ENCODE results near the gene FN3K. TPM values are rescaled to one million over a fixed set of nuclear protein-coding genes. Genes with fewer than 3 reads are reported as not detected.

The FN3K gene
- 10 to 100 TPM in 1 of 8 experiments, 1 to 10 TPM in 7; 1.0 to 11.3 (median 4.9) TPM for total RNA-seq

DNA sequence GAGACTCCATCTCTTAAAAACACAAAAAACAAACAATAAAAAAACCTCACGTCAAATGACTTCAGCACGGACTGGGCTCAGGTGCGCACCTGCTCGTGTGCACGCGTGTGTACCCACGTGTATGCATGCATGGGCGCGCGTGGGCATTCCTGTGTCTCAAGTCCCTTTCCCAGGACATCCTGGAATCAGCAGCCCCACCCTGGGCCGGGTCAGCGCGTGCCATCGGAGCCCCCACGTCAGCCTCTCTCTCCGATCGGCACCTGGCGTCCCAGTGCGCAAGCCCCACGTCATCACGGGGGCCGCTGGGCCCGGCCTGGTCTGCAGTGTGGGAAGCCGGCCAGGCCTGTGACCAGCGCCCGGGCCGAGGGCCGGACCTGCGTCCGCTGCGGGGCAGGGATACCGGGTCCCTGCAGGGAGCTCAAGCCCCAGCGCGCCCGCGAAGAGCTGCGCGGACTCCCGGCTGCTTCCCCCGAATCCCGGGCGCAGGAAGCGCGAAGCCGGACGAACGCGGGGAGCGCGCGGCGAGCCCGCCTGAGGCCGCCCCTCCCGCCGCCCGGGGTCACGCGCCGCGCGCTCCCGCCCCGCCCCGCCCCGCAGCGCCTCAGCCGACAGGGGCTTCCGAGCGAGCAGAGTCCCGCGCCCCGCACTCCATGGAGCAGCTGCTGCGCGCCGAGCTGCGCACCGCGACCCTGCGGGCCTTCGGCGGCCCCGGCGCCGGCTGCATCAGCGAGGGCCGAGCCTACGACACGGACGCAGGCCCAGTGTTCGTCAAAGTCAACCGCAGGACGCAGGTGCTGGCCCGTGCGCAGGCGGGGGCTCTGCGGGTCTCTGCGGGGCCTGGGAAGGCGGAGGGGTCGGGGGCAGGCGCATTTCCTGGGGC is at the start of gene FN3K:
Gene FN3K (plus strand): TSS at position 629 of the 880 bp plus-strand sequence. CDS start 22 bp downstream, at position 651.
- peak; percentile 74 to 91 (median 89) for ATAC-seq (replicated peaks in 6 of 8)
- H3K4me1 ChIP-seq (replicated peaks in 1 of 2), result peaks cover 6 to 9% of the 10 kb centered on the region in 2 donors
- H3K27ac ChIP-seq, result peak within 1 kb of the TSS; percentile 80 to 89
- 0 to 70% (median 9%) methylated on average over 2 to 7 of the region's 101 CpGs; no CpG with 5 or more reads in 7 of the 10 experiments for WGBS, 10 experiments
- in situ Hi-C loops (cut with MboI; ENCODE audit: low pct_unique_long_range_greater_than_20kb in 2 of 9, low sequenced_read_pairs in 9 of 9, unreplicated experiment in 9 of 9), result no loop called here
- H3K4me3 ChIP-seq, result peak within 1 kb of the TSS; percentile 44 to 74 (median 58)

DNA sequence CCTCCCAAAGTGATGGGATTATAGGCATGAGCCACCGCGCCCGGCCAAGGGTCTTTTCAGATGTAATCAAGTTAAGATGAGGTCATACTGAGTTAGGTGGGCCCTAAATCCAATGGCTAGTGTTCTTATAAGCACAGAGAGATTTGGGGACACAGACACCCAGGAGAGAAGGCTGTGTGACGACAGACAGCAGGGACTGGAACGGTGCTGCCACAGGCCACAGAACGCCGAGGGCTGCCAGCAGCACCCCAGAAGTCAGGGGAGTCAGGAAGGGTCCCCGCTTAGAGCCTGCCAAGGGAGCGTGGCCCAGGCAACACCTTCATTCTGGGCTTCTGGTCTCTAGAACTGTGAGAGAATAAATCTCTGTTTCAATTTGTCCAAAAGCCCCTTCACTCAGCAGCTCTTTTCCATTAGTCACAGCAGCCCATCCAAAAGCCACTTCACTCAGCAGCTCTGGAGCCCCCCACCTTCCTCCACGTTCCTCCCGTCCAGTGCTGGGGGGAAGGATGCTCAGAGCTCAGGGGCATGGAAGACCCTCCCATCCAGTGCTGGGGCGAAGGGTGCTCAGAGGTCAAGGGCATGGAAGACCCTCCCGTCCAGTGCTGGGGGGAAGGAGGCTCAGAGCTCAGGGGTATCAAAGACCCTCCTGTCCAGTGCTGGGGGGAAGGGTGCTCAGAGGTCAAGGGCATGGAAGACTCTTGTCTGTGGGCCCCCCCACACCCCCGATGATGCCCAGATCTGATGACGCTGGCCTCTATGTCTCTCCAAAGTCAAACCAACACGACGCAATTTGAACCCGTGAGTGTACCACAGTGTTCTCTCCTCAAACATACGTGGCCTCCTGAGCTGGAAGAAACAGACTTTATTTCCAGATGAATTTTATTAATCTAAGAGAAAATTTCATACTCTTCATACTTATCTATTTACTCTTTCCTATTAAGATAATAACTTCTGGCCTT is 48.8 kb upstream of the FN3K start:
- Histone ChIP-seq H3K4me1 (replicated peaks in 1 of 2) (no peaks in the 10 kb centered on the region), H3K4me3 (no peak overlapping the region), H3K27ac (no peak overlapping the region)
- no peak for ATAC-seq (replicated peaks in 6 of 8)
- 56 to 100% (median 91%) methylated on average over 2 to 6 of the region's 19 CpGs; no CpG with 5 or more reads in 2 of the 10 experiments for WGBS, 10 experiments
- in situ Hi-C loops (cut with MboI; ENCODE audit: low pct_unique_long_range_greater_than_20kb in 2 of 9, low sequenced_read_pairs in 9 of 9, unreplicated experiment in 9 of 9), result no loop called here

DNA sequence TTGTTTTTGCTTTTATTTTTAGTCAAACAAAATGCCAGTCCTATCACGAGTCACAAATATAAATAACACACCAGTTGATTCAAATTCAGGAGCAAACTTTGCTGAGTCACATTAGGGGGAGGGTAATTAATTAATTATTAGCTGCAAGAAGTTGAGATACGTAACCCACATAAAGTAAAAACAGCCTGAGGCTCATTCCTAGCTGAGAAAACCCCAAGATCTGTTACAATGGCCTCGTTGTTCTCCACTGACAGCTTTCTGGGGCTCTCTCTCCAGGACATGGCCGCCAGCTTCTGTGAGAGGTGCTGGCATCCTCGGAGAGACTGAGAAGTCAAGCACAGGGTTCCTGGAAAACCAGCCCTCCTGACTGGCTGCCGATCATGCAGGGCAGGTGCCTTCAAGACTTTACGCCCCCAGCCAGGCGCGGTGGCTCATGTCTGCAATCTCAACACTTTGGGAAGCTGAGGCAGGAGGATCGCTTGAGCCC is 48.0 kb upstream of the FN3K start:
- ATAC-seq (replicated peaks in 6 of 8), result no peak
- WGBS, 10 experiments, result 40 to 86% (median 59%) methylated on average over 1 to 7 of the region's 10 CpGs
- Histone ChIP-seq H3K27ac (no peak overlapping the region), H3K4me1 (replicated peaks in 1 of 2) (no peaks in the 10 kb centered on the region), H3K4me3 (no peak overlapping the region)
- in situ Hi-C loops (cut with MboI; ENCODE audit: low pct_unique_long_range_greater_than_20kb in 2 of 9, low sequenced_read_pairs in 9 of 9, unreplicated experiment in 9 of 9), result no loop called here

DNA sequence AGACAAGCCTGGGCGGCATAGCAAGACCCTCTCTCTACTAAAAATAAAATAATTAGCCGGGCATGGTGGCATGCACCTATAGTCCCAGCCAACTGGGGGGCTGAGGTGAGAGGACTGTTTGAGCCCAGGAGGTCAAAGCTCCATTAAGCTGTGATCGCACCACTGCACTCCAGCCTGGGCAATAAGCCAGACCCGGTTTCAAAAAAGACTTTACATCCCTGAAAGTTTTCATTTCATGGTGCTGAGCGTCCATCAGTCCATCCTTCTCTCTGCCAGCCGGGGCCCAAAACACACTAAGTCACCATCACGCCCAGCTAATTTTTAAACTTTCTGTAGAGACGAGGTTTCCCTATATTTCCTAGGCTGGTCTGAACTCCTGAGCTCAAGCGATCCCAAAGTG is 47.5 kb upstream of the FN3K start:
- Histone ChIP-seq H3K4me1 (replicated peaks in 1 of 2) (no peaks in the 10 kb centered on the region), H3K27ac (no peak overlapping the region), H3K4me3 (no peak overlapping the region)
- ATAC-seq (replicated peaks in 6 of 8), result no peak
- 88 to 100% (median 92%) methylated on average over 1 to 7 of the region's 9 CpGs; no CpG with 5 or more reads in 3 of the 10 experiments for WGBS, 10 experiments
- in situ Hi-C loops (cut with MboI; ENCODE audit: low pct_unique_long_range_greater_than_20kb in 2 of 9, low sequenced_read_pairs in 9 of 9, unreplicated experiment in 9 of 9), result no loop called here

DNA sequence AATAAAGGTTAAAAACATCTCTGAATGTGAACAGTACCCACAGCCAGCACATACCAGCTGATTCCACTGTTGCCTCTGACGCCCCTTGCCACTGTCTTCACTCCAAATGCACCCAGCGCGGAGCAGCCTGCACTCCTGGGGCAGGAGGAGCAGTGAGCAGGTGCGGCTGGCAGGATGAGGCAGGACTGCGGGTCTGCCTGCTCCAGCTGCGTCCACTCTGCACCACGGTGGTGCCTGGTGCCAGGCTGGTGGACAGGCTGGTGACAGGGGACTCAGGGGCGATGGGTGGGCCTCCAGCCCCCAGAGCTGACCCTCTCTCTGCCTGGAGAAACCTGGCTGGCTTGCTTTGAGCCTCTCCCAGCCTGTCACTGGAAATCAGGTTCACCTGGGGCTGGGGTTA is 46.3 kb upstream of the FN3K start:
- in situ Hi-C loops (cut with MboI; ENCODE audit: low pct_unique_long_range_greater_than_20kb in 2 of 9, low sequenced_read_pairs in 9 of 9, unreplicated experiment in 9 of 9), result no loop called here
- peak in 1 of 8 experiments; percentile 37 for ATAC-seq (replicated peaks in 6 of 8)
- H3K4me1 ChIP-seq (replicated peaks in 1 of 2), result peaks cover 0 to 4% of the 10 kb centered on the region in 2 donors
- 67 to 100% (median 83%) methylated on average over 1 to 3 of the region's 8 CpGs; no CpG with 5 or more reads in 5 of the 10 experiments for WGBS, 10 experiments
- no peak overlapping the region for H3K4me3 ChIP-seq
- no peak overlapping the region for H3K27ac ChIP-seq

DNA sequence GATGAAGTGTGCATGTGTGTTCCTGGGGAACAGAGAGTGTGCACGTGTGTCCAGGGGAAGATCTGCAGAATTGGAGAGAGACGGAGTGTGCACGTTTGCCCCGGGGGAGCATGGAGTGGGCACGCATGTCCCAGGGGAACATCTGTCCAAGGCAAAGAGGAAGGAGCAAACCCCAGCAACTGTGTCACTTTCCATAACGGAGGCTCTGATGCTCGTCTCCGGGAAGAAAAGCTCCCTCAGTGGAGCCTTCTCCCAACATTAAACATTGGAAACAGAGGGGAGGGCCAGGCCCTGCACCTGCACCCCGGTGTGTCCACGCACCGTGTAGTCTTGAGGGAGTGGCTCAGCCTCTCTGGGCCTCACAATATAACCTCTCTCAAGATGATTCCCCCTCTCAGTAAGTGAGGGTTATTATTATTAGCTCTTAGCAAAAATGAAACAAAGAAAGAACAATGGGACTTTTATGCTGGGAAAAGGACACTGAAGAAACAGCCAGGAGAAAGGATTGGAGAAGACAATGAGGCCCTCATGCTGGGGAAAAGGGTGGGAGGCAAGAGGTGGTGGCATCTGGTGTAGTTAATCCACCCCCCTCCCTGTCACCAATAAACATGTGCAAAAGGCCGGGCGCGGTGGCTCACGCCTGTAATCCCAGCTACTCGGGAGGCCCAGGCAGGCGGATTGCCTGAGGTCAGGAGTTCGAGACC is 44.5 kb upstream of the FN3K start:
- in situ Hi-C loops (cut with MboI; ENCODE audit: low pct_unique_long_range_greater_than_20kb in 2 of 9, low sequenced_read_pairs in 9 of 9, unreplicated experiment in 9 of 9), result no loop called here
- H3K4me3 ChIP-seq, result no peak overlapping the region
- 20 to 100% (median 80%) methylated on average over 1 to 6 of the region's 18 CpGs; no CpG with 5 or more reads in 1 of the 10 experiments for WGBS, 10 experiments

DNA sequence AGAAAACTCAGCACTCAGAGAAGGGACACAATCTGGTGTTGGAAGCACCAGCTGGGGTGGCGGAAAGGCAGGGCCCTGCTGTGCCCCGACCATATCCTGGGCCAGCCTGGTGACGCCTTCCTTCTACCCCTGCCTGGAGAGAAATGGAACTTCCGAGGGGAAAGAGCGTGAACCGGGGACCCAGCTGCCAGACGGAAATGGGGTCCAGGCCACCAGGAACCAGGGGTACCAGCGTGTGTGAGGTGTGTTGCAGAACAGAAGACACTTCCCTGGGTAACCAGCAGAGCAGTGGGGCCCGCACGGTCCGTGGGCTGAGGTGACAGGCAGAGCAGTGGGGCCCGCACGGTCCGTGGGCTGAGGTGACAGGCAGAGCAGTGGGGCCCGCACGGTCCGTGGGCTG is 43.7 kb upstream of the FN3K start:
- Histone ChIP-seq H3K27ac (no peak overlapping the region), H3K4me3 (no peak overlapping the region), H3K4me1 (replicated peaks in 1 of 2) (peaks cover 0 to 5% of the 10 kb centered on the region in 2 donors)
- in situ Hi-C loops (cut with MboI; ENCODE audit: low pct_unique_long_range_greater_than_20kb in 2 of 9, low sequenced_read_pairs in 9 of 9, unreplicated experiment in 9 of 9), result no loop called here
- 78 to 100% (median 94%) methylated on average over 1 to 5 of the region's 17 CpGs; no CpG with 5 or more reads in 5 of the 10 experiments for WGBS, 10 experiments
- no peak for ATAC-seq (replicated peaks in 6 of 8)

More for the DNA sequence above, 44.5 kb upstream of the FN3K start:
- H3K4me1 ChIP-seq (replicated peaks in 1 of 2), result peaks cover 0 to 4% of the 10 kb centered on the region in 2 donors
- ATAC-seq (replicated peaks in 6 of 8), result peak in 1 of 8 experiments; percentile 29
- no peak overlapping the region for H3K27ac ChIP-seq

DNA sequence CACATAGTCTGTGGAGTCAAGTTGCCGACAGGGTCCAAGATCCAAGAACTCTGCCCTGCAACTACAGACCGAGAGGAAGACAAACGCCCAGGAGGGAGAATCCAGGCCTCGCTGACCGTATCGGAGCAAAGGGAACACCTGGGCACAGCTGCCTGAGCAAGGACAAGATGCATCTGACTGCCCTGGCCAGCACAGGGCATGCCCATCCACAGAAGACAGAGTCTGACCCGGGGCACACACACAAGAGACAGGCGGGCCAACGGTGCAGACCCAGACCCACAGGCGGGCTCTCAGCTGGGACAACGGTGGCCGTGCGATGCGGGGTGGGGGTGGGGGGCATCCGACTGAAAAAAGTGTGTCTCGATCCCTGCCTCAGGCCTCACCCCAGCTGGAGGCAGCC is 43.1 kb upstream of the FN3K start:
- Histone ChIP-seq H3K4me1 (replicated peaks in 1 of 2) (peaks cover 3 to 10% of the 10 kb centered on the region in 2 donors), H3K27ac (no peak overlapping the region), H3K4me3 (no peak overlapping the region)
- no peak for ATAC-seq (replicated peaks in 6 of 8)
- 85 to 100% (median 86%) methylated on average over 1 to 12 of the region's 16 CpGs; no CpG with 5 or more reads in 6 of the 10 experiments for WGBS, 10 experiments
- in situ Hi-C loops (cut with MboI; ENCODE audit: low pct_unique_long_range_greater_than_20kb in 2 of 9, low sequenced_read_pairs in 9 of 9, unreplicated experiment in 9 of 9), result no loop called here

DNA sequence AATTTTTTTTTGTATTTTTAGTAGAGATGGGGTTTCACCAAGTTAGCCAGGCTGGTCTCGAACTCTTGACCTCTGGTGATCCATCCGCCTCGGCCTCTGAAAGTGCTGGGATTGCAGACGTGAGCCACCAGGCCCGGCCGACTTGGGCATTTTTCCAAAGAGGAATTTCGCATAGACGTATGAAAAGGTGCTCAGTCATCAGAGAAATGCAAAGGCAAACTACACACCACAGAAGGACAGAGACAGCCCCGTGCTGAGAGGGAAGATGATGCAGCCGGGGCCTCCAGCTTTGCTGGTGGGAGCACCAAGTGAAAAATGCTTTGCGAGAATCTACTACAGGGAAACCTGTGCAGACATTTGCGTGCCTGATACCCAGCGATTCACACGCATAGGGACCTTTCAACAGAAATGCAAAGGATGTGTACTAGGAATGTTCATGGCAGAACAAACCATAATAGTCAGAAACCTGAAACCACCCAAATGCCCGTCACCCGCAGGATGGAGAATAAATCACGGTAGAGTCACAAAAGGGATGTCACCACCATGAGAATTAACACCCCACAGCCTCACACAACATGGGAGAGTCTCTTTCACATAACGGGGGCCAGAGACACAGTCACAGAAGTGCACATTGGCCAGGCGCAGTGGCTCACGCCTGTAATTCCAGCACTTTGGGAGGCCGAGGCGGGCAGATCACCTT is 42.1 kb upstream of the FN3K start:
- Histone ChIP-seq H3K4me3 (no peak overlapping the region), H3K27ac (no peak overlapping the region), H3K4me1 (replicated peaks in 1 of 2) (peaks cover 7 to 12% of the 10 kb centered on the region in 2 donors)
- in situ Hi-C loops (cut with MboI; ENCODE audit: low pct_unique_long_range_greater_than_20kb in 2 of 9, low sequenced_read_pairs in 9 of 9, unreplicated experiment in 9 of 9), result no loop called here
- WGBS, 10 experiments, result 40 to 100% (median 86%) methylated on average over 1 to 18 of the region's 22 CpGs; no CpG with 5 or more reads in 1 of the 10 experiments
- ATAC-seq (replicated peaks in 6 of 8), result peak in 1 of 8 experiments; percentile 4

DNA sequence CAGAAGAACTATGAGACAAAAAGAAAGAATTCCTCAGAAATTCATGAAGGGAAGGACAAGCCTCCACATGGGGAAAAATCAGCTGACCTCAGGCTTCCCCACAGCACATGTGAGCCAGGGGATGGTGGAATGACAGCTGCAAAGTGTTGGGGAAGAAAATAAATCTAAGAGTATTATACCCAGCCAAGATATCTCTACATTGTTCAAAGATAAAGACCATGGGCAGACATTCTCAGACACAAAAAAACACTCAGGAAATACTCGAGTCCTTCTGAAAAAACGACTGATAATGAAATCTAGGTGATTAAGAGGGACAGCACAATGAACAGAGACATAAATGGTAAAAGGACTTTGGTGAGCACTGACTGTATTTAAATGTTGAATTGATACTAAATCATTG is 40.8 kb upstream of the FN3K start:
- Histone ChIP-seq H3K27ac (no peak overlapping the region), H3K4me3 (no peak overlapping the region), H3K4me1 (replicated peaks in 1 of 2) (peaks cover 7 to 12% of the 10 kb centered on the region in 2 donors)
- in situ Hi-C loops (cut with MboI; ENCODE audit: low pct_unique_long_range_greater_than_20kb in 2 of 9, low sequenced_read_pairs in 9 of 9, unreplicated experiment in 9 of 9), result no loop called here
- ATAC-seq (replicated peaks in 6 of 8), result no peak
- 10 to 76% (median 26%) methylated on average over 1 to 2 of the region's 2 CpGs for WGBS, 10 experiments

DNA sequence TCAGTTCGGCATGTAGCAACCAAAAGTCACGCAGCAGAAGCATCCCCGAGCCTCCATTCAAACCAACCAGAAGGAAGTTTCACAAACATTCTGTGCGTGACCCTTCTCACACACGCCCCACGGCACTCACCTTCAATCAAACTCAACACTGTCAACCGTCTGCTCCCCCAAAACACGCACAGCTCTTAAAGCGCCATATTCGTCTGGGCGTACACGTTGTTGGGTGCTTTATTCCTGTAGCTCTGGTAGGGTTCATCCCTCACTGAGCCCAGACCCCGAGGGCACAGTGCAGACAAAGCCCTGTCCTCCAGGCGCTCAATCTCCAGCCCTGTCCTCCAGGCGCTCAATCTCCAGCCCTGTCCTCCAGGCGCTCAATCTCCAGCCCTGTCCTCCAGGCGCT is 39.2 kb upstream of the FN3K start:
- peaks cover 7 to 12% of the 10 kb centered on the region in 2 donors for H3K4me1 ChIP-seq (replicated peaks in 1 of 2)
- H3K27ac ChIP-seq, result no peak overlapping the region
- in situ Hi-C loops (cut with MboI; ENCODE audit: low pct_unique_long_range_greater_than_20kb in 2 of 9, low sequenced_read_pairs in 9 of 9, unreplicated experiment in 9 of 9), result no loop called here
- no peak for ATAC-seq (replicated peaks in 6 of 8)
- 55 to 100% (median 89%) methylated on average over 1 to 12 of the region's 17 CpGs; no CpG with 5 or more reads in 3 of the 10 experiments for WGBS, 10 experiments
- H3K4me3 ChIP-seq, result no peak overlapping the region

All from motor neuron (in vitro differentiated cells).